DMS114 treated with DMSO at 0.1 percent for 48 hours (cell line): ENCODE measurements around the gene RNU6-8.

Experiments used
- DNase-seq: peaks from one replicate; lab custom pipeline; 2025; ENCODE audit not compliant: unreplicated experiment; lab: John Stamatoyannopoulos, UW

Gene RNU6-8

DNA sequence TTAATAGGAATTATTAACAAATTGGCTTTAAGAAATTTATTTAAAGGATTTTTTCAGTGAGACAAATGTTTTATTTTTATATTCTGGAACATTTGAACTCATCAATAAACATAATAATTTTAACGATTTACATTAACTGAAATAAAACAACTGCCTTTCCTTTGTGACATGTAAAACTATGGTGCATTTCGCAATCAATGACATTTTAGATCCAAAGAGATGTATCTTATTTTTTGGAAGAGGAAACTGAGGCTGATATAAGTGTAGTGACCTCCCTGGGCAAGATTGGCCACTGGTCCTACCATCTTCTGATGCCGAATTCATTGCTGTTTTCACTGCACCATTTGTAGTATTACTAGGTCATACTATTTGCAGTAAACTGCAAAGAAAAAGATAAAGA, 2.5 kb upstream of the RNU6-8 start:
- DNase-seq = no peak

DNA sequence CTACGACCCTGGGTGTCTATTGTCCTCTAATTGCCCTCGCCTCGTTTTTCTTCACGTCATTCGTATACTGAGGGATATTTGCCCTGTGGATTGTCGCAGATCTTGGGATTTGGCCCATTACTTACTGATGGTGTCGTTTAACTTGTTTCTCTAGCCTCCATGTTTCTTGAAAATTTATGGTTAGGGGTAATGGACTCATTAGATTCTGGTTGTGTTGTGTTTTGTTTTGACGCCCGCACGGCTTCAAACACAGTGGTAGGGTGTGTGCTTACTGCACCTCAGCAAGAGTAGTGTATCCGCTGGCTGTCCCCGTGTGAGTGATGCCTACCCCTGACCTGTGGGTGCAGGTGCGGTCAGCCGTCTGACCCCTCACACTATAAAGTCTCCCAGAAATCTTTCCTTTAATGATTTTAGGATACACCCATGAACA, 874 bp upstream of the RNU6-8 start:
- DNase-seq = no peak

DNA sequence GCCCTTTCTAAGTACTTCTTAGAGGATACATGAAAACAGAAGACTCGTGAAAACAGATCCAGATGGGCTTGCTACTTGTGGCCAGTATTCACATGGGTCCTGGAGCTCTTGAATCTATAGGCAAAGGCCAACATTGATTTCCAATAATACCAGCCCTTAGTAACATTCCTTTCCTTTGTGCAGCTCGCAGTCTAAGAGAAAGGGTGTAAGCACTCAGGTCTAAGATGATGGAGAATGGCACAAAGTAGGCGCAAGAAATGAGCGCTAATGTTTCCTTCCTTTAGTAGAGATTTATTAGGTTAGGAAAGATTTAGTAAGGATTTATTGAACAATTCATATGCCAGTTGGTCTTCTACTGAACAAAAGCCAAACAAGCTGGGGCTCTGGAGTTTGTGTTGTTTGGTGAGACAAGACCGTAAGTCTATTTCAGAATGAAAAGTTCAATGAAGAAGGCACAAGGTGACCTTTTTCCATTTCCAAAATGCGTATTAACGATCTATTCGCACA, 525 bp downstream of the RNU6-8 start:
- peak; percentile 58 for DNase-seq

DNA sequence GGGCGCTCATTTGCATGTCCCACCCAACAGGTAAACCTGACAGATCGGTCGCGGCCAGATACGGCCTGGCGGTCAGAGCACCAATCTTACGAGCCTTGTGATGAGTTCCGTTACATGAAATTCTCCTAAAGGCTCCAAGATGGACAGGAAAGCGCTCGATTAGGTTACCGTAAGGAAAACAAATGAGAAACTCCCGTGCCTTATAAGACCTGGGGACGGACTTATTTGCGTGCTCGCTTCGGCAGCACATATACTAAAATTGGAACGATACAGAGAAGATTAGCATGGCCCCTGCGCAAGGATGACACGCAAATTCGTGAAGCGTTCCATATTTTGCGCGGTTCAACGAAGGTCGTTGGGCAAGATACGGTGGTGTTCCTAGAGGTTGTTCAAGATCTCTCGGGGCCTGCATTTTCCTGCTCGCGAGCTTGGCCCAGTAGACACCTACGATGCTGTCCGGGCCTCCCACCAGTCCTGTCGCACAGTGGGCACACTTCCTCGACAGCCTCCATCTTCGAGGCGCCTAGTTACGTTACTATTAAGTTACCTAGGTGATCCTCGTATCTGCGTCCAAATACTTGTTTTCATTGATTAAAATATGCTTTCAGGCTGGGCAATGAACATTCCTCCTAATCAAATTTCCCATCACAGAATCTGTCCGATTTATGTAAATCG, 1.1 kb downstream of the RNU6-8 start, which contains the start of gene RNU6-7:
Gene RNU6-7 (plus strand): TSS at position 230 of the 675 bp plus-strand sequence.
- DNase-seq = peak; percentile 58

DNA sequence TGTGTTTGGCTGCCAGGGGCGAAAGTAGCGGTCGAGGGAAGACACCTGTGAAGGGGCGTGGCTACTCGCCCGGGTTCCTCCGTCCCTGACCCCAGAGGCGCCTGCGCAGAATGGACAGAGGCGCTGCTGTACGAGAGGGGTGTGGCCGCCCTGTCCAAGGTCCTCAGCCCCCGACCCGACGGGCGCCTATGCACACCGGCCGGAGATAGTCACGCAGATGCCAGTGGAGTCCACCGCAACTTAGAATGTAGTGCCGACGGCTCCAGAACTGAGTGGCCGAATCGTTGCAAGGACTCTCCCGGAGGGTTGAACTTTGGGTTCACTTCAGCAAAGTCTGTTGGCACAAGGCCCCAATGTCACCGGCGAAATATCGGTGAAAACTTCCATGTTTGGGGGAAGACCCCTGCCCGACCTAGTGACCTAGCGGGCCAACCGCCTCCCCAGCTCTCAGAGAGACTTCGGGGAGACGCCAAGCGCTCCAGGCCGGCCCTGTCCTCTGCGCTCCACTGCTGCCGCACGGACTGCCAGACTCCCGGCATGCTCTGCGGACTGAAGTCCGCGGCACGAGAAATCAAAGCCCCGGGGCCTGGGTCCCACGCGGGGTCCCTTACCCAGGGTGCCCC, 1.8 kb downstream of the RNU6-8 start:
- peak; percentile 33 for DNase-seq

DNA sequence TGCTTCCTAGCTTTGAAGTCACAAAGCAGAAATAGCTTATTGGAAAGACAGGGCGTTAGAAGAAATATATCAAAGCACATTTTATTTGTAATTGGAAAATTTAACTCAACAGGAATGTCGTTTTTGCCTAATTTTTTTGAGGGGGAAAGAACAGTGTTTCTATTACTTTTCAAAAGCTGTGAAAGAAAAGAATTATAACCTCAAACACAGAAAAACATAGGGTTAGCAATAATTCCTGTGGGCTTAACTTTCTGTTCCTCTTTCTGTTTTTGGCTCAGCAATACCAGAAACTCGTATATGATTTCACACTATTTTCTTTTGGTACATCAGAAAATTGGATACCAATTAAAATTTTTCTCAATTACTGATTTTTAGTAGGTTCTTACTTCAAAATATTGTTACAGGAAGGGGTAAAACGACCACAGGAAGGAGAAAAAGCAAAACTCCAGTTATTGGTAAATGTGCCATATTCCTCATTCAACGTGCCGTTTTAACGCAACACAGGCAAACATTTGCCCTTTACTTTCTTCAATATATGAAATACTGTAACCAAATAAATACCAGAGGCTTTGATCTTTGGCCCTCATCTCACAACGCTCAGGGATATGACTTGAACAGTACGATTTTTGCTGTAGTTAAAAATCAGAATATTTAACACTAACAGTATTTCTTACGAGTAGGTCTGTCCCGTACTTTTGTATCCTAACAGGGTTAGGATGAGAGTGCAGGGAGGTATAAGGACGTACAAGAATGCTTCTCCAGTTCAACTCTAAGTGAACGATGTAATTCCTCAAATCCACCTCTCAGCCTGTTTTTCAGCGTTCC, 2.5 kb downstream of the RNU6-8 start:
- DNase-seq = no peak

DNA sequence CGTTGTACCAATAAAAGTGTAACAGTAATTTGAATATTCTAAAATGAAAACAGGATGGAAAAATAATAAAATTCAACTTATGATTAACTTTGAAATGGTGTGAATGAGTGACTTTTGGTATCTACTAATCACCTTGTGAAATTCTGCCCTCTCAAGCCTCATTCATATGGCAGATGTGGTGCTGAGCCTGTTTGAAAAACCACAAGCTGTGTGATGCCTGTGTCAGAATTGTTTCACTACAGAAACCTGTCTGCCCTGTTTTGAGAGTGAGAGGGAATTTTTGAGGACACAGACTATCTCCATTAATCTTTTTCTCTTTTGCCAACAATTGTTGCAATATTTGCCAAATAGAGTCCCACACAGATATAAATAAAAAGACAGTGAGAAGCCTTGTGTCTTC, 5.2 kb downstream of the RNU6-8 start:
- no peak for DNase-seq

DNA sequence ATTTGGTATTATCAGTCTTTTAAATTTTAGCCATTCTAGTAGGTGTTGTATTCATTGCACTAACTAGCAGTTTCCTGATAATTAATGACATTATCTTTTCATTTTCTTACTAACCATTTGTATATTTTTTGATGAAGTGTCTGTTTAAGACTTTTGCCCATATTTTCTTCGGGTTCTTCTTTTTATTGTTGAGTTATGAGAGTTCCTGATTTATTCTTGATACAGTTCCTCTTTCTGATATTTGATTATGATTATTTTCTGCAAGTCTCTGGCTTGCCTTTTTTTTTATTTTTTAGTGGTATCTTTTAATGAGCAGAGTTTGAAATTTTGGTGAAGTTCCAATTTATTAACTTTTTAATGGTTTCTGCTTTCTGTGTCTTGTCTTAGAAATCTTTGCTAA, 7.4 kb downstream of the RNU6-8 start:
- no peak for DNase-seq

DNA sequence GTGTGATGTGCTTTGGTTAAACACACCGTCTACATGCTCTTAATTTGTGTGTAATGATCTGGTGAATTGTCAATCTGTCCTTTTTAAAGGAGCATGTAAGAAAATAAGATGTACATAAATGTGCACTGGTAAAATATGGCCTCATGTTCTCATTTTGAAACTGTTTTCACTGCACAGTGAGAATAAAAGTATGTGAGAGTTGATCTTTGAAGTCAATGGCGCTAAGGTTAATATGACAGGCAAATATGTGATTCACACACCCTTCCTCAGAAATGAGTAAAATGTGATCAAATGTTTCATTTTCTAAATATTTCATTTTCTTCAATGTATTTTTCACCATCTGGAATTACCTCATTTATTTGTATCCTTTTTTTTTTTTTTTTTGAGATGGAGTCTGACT, 9.5 kb downstream of the RNU6-8 start:
- no peak for DNase-seq

DNA sequence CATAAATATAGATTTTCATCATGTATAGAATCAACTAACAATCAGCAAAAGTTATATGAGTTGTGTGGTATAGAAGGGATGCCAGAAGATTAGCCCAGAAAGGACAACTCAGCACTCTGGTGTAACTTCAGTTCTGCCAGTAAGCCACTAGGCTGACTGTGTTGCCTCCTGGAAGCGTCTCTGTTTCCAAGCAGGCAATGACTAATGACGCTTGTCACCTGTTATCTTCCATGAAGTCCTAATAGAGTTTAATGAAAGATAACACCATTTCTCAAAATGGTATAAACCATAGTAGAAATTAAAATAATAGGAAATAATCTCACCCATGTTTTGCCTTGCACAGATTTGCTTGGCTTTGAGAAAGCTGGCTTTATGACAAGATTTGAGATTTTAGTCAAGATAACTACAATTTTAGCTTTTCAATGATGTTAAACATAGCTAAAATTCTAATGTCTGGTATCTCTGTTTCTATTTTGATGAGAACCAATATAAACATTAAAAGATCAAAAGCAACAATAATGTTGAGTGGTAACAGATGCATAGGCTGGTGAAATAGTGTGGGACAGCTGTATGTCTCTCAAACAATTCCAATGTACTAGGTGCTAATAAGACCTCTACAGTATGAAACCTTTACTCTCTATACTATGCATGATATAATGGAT, 10.2 kb downstream of the RNU6-8 start:
- no peak for DNase-seq

DNA sequence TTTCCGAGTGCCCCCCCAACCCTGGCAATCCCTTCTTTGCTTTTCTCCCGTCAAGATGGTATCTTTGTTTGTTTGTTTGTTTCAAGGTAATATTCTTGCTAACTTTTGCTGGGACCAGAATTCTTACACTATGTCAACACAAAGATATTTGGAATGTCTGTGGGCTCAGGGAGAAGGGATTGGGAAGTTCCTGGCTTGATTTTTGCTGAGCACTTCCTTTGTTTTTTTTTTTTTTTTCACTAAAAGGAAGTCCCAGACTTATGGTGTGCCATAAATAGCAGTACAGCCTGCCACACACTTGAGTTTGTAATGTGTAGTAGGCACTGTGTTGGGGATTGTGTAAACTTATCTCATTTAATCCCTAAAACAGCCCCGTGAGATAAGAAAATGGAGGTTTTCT, 12.4 kb downstream of the RNU6-8 start:
- no peak for DNase-seq

DNA sequence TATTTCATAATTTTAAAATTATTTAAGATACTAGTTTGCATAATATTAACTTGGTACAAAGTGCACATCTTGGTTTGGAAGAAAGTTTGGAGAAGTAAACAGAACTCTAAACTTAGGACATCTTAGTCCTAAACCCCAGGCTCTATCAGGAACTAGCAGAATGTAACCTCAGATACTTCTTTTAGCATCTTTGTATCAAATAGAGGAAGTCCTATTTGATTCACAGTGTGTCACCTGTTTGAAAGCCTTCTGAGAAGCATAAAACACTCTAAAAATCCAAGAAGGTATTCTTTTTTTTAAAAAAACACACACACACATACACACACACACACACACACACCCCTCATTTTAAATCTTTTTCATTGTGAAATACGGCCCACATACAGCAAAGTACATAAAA, 13.3 kb downstream of the RNU6-8 start:
- DNase-seq = no peak

DNA sequence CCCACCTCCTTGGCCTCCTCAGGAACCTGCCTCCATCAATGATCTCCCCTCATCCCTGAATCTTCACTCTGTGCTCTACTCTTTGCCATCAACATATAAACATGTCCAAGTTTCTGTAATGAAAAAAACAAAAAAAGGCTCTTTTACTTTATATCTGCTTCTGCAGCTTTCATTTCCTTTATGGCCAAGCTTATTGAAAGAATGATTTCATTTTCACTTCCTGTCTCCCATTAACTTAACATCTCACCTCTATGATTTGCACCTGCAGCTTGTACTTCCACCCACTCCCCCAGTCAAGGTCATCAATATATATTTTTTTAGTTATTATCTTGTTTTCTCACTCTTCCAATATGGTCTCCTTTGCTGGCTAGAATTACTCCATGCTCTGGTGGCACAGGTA, 16.8 kb downstream of the RNU6-8 start:
- DNase-seq = no peak

DNA sequence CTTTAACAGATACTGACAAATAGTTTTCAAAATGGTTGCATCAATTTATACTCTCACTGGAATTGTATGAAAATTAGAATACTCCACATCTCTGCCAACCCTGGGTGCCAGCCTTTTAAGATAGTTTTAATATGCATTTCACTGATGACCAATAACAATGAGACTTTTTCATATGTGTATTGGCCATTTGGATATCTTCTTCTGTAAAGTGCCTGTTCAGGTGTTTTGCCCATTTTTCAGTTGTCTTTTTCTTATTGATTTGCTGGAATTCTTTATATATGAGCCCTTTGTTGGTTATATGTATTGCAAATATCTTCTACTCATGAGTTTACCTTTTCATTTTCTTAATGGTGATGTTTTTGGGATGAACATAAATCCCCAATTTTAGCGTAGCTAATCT, 18.0 kb downstream of the RNU6-8 start:
- DNase-seq = no peak

DNA sequence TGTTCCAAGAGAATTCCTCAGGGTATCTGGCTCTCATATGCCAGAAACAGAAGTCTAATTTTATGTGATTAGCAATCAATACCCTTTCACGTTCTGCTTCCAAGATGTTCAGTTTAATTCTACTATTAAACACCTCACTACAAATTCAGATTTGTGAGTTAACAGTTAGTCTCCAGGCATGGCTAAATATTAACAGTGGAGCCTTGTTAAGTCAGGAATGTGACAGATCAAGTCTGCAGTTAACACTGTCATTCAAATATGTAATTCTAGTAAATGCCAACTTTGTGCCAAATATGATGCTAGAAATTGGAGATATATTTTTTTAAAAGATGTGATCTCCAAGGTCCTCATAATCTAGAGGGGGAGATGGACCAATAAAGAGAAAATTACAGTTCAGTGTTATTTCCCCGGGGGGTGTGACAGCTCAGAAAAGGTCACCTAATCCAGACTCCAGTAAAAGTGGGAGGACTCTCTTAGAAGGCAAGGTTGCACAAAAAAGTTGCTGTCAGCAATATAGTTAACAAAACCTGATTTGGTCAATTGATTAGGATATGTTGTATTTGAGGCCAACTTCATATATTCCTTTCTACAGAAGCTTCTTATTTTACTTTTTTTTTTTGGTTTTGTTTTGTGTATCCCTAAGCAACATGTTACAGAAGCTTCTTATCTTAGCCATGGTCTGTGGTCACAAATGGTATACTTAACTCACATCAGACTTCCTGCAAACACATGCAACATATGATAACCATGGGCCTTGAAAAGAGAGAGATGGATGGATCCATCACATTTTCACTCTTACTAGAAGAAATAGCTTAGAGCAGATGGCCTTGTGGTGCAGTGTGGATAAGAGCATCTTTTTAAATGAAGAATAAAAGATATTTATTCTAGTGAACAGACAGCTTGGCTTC, 19.7 kb downstream of the RNU6-8 start:
- DNase-seq = no peak

DNA sequence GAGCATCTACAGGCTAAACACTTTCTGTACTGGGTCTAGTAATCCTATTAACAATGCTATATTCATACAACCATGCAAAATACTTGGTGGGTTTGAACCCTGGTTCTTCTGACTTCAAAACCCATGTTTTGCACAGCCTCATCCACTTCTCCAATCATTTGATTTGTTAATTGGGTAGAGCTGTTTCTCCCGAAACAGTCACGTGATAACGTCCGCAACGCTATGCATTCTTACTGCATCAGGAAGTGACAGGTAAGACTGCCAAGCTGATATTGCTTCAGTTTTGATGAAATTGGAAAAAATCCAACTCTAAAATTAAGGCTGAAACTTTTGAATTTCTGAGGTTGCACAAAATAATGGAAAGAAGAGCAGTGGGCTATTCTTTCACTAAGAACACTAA, 31.6 kb downstream of the RNU6-8 start:
- no peak for DNase-seq

DNA sequence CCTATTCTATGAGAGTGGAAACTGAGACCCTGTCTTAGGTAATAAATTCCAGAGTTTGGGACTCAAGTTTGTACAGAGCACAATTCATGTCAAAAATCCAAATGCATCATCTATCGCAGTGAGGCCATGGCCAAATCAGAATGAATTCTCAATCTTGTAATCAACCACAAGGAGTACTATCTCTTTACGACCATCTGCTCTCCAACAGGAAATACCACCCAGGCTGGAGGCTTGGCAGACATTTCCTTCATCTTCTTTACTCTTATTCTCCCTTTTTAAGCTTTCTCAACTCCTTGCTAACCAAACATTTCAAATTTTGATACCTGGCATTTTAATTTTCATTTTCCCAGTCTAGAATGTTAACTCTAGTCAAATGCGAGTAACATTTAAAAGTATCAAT, 33.9 kb downstream of the RNU6-8 start:
- no peak for DNase-seq

DNA sequence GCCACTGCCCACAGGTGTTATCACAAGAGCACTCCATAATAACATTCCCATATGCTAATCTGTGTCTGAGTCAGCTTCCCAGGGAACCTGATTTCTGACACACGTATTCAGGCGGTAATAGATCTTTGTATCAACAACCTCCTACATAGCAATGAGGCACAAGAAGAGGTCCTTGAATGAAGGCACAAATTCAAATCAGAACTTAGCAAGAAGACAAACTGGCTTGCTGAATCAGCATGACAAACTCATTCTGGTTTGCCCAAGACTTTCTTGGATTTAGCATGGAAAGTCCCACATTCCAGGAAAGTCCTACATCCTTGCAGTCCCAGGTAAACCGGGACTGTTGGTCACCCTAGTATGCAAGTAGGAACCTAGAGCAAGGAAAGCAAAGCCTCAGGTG, 35.2 kb downstream of the RNU6-8 start:
- DNase-seq = no peak

DNA sequence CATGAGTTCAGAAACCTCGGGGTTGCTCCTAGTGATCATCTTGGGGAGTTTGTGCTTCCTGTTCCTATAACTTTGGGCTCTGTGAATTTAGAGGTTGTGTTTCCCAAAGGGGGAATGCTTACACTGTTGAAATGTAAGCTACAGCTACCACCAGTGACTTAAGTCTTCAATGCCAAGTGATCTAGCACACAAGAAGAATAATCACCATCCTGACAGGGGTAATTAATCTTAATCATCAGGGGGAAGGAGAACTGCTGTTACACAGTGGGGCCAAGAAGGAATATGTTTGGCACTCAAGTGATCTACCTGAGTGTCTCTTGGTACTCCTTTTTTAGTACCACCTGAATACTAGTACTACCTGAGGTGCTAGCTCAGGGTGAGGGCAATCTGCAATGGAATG, 36.1 kb downstream of the RNU6-8 start:
- DNase-seq = no peak

DNA sequence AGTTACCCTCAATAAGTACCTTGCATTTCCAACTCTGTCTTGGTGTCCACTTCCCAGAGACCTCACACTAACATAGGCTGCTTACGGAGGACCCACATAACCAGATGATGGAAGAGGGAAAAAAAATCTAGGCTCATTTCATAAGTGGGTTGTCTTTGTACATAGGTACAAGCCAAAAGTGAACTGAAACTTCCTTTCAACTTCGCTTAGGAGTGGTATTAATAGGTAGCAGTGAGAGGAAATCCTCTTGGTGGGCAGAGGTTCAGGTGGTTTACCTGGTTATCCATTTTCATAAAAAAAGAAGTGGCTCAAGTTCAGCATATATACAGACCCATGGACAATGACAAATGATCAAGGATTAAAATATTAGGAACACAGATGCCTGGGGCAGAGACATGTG, 37.0 kb downstream of the RNU6-8 start:
- no peak for DNase-seq
